ENCODE results near the gene ANKMY1. TPM values are rescaled to one million over a fixed set of nuclear protein-coding genes. Genes with fewer than 3 reads are reported as not detected.

ANKMY1 gene
- polyA plus RNA-seq, 3 donors = 4.6 to 6.7 (median 6.5) TPM

- WGBS, 3 donors = 87 to 89% (median 88%) methylated on average over 14 of the region's 14 CpGs
- no peak overlapping the region for H3K27ac ChIP-seq (ENCODE audit: low read depth, low read length)
These were observed 127.8 kb downstream of the ANKMY1 start for GRCh38 chr2:240429872-240430491.

Other genes starting within 250 kb of the ANKMY1 start
- gene GPC1, start 122.3 kb downstream of the ANKMY1 start, polyA plus RNA-seq = 10 to 100 TPM; 22.5 to 62.0 (median 27.1) TPM
- gene DUSP28, start 2.4 kb upstream of the ANKMY1 start, polyA plus RNA-seq = 1 to 10 TPM; 3.2 to 4.6 (median 4.3) TPM
- gene RNPEPL1, start 10.5 kb upstream of the ANKMY1 start, polyA plus RNA-seq = 100 to 1,000 TPM in 1 of 3 donors, 10 to 100 TPM in 2; 53.8 to 107 (median 72.8) TPM
- 10 to 100 TPM; 13.4 to 25.3 (median 18.7) TPM for gene CAPN10, start 28.7 kb upstream of the ANKMY1 start, polyA plus RNA-seq
- gene GPR35, start 67.5 kb upstream of the ANKMY1 start, polyA plus RNA-seq = 1 to 10 TPM in 2 of 3 donors, under 1 TPM in 1; 0.60 to 2.3 (median 1.6) TPM
- gene AQP12B, start 124.9 kb upstream of the ANKMY1 start, polyA plus RNA-seq = 100 to 1,000 TPM in 1 of 3 donors, under 1 TPM in 1, not detected in 1; 0.03 to 159 TPM
- 100 to 1,000 TPM in 1 of 3 donors, not detected in 2; 105 TPM for gene AQP12A, start 133.9 kb upstream of the ANKMY1 start, polyA plus RNA-seq

All from adipose tissue (tissue), 3 donors.